Activated CD4-positive, alpha-beta T cell treated with anti-CD3 and anti-CD28 coated beads, Interleukin-2, amount 10 ng/mL, durations not matched to agents 24 days and 14 days (primary cell): ENCODE data around the gene MRAP. TPM values are rescaled to one million over a fixed set of nuclear protein-coding genes. Genes with fewer than 3 reads are reported as not detected.

Experiments
- DNase-seq: peaks from one replicate; pipeline ENCODE4 v3.0.0; 2022
- H3K27ac Mint-ChIP-seq: one replicate; pipeline ENCODE4 v1.8.0; 2022; ENCODE audit warnings: mild to moderate bottlenecking, mixed read lengths
- H3K27me3 Mint-ChIP-seq: one replicate; pipeline ENCODE4 v1.8.0; 2022; ENCODE audit warnings: mixed read lengths
- H3K36me3 Mint-ChIP-seq: one replicate; pipeline ENCODE4 v1.8.0; 2022; ENCODE audit warnings: low read depth, mild to moderate bottlenecking, mixed read lengths
- H3K4me1 Mint-ChIP-seq: one replicate; pipeline ENCODE4 v1.8.0; 2021; ENCODE audit warnings: mixed read lengths
- H3K4me3 Mint-ChIP-seq: one replicate; pipeline ENCODE4 v1.8.0; 2022; ENCODE audit warnings: mild to moderate bottlenecking, moderate library complexity, mixed read lengths
- H3K9me3 Mint-ChIP-seq: one replicate; pipeline ENCODE4 v1.8.0; 2021; ENCODE audit warnings: mixed read lengths
- intact Hi-C: fragments of 100-400 bp; cut with micrococcal nuclease; formaldehyde crosslinking; loops from one replicate; pipeline ENCODE4 v1.15.1; 2023
- total RNA-seq: library from RNA; stranded (reverse); gene quantifications from 2 replicates; pipeline ENCODE4 v1.2.3, GENCODE V29; 2022

The MRAP gene
- total RNA-seq, 1 donor from 2014 or later = not detected

DNA sequence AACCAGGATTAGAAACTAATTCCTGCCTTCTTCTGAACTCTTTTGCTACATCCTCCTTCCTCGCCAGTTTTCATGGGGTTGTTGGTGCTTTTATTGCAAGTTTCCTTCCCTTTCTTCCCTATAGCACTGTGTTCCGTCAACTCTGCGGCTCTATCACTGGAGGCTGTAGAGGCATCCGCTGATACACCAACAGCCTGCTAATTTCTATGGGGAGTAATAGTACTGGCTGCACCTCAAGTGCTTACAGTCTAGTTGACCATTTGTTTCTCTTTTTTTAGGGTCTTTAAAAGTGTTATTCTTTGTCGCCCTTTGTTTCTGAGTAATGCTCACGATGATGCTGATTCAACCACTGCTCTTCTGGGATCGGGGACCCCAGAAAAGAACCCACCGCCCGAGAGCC lies 20.6 kb upstream of the MRAP start:
- peak; percentile 65 for DNase-seq
- H3K9me3 Mint-ChIP-seq = no peaks in the 10 kb centered on the region
- intact Hi-C loops = loop anchor here (2.0 to 10.0 kb wide), 5 partner anchors 115 to 613 kb away; partner anchors contain the start of genes CFAP298 and URB1

DNA sequence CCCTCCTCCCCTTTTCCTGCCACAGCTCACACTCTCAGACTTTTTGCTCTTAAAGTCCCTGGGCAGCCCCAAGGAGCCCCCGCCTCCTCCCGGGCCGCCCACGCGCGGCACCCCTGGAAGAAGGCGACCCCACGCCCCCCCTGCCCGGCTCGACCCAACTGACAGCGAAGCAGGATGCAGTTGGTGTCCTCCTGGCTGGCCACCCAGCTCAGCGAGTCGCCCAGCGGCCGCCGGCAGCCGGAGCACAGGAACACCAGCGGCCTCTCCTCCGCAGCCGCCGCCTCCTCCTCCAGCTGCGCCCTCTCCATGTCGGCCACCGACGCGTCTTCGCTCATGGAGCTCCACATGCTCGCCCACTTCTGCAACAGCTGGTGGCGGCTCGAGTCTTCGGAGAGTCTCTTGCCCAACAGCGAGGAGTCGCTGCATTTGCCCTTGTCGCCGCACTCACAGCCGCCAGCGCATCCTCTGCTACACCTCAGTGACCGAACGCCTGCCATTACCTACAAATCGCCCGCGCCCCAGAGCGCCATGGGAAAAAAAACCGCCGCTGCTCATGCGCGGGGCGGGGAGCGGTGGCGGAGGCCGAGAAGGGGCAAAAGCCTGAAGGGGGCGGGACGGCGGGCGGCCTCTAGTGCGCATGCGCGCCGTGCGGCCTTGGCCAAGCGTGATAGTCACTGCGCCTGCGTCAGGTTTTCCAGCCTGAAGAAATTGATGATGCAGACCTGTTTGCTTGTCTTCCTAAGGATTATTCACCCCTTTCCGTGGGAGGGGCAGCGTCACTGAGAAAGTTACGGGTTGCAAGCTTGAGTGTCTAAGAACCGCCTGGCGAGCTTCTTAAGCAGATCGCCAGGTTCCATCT lies 19.9 kb upstream of the MRAP start, which contains the start of gene MIS18A:
Gene MIS18A, minus strand, starts transcription at position 532 of the 859 bp plus-strand sequence. Its CDS starts 35 bp downstream, at position 497.
- intact Hi-C loops = loop anchor here (1.0 to 10.0 kb wide), 6 partner anchors 37 to 614 kb away; partner anchors contain the start of genes CFAP298 and URB1
- Mint-ChIP-seq H3K27me3 (peaks cover 3% of the 10 kb centered on the region), H3K4me3 (peak within 1 kb of the TSS; percentile 100), H3K36me3 (peaks cover 6% of the 10 kb centered on the region), H3K27ac (peak within 1 kb of the TSS; percentile 98), H3K9me3 (no peaks in the 10 kb centered on the region), H3K4me1 (peaks cover 32% of the 10 kb centered on the region)
- peak; percentile 99 for DNase-seq

More for the DNA sequence above, 20.6 kb upstream of the MRAP start:
- peaks cover 32% of the 10 kb centered on the region for H3K4me1 Mint-ChIP-seq
- peaks cover 3% of the 10 kb centered on the region for H3K27me3 Mint-ChIP-seq
- peak overlapping the region; percentile 98 for H3K27ac Mint-ChIP-seq
- peaks cover 9% of the 10 kb centered on the region for H3K36me3 Mint-ChIP-seq
- peak overlapping the region; percentile 100 for H3K4me3 Mint-ChIP-seq

DNA sequence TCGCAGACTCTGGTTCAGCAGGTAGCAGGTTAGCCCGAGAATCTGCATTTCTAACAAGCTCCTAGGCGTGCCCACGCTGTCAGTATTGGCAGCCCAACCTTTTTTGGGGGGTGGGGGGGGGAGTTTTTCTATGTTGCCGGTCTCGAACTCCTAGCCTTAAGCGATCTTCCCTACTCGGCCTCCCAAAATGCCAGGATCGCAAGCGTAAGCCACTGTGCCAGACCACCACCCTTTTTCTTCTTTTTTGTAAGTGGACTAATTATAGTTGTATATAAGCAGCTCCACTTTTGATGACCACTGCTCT lies 19.3 kb upstream of the MRAP start:
- peaks cover 4% of the 10 kb centered on the region for H3K36me3 Mint-ChIP-seq

DNA sequence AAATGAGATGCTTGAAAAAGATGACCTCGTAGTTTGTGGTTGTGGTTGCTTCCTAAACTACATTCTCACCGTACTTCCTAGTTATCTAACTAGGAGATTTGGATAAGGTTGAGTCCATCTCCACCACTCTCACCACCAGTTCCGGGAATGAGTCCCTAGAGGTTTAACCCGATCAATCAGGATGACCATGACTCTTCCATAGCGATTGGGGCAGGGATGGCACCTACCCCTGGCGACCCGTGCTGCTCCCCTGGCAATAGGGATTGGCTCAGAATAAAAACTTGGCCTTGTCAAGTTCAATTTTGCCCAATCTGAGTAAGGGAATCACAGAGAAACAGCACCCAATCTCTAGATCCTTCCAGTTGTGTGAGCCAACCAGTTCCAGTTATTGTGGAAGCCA lies 17.1 kb upstream of the MRAP start:
- Mint-ChIP-seq H3K9me3 (no peaks in the 10 kb centered on the region), H3K36me3 (peaks cover 4% of the 10 kb centered on the region), H3K4me1 (peaks cover 31% of the 10 kb centered on the region), H3K4me3 (no peak overlapping the region), H3K27me3 (peaks cover 3% of the 10 kb centered on the region), H3K27ac (no peak overlapping the region)
- intact Hi-C loops = no loop called here
- DNase-seq = no peak

More for the DNA sequence above, 19.3 kb upstream of the MRAP start:
- no peak for DNase-seq
- Mint-ChIP-seq H3K4me1 (peaks cover 32% of the 10 kb centered on the region), H3K27me3 (peaks cover 3% of the 10 kb centered on the region), H3K27ac (peak overlapping the region; percentile 98), H3K9me3 (no peaks in the 10 kb centered on the region), H3K4me3 (peak overlapping the region; percentile 100)
- intact Hi-C loops = loop anchor here (1.0 to 10.0 kb wide), 6 partner anchors 38 to 615 kb away; partner anchors contain the start of genes CFAP298 and URB1

DNA sequence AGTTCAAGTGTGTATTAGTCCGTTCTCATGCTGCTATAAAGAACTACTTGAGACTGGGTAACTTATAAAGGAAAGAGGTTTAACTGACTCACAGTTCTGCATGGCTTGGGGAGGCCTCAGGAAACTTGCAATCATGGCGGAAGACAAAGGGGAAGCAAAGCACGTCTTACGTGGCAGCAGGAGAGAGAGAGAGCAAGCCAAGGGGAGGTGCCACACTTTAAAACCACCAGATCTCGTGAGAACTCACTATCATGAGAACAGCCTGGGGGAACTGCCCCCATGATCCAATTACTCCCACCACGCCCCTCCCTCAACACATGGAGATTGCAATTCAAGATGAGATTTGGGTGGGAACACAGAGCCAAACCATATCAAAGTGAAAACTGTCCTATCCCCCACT lies 15.7 kb upstream of the MRAP start:
- Mint-ChIP-seq H3K36me3 (peaks cover 4% of the 10 kb centered on the region), H3K9me3 (no peaks in the 10 kb centered on the region), H3K4me1 (peaks cover 26% of the 10 kb centered on the region), H3K27me3 (peaks cover 3% of the 10 kb centered on the region), H3K27ac (no peak overlapping the region), H3K4me3 (no peak overlapping the region)
- no peak for DNase-seq
- intact Hi-C loops = no loop called here

DNA sequence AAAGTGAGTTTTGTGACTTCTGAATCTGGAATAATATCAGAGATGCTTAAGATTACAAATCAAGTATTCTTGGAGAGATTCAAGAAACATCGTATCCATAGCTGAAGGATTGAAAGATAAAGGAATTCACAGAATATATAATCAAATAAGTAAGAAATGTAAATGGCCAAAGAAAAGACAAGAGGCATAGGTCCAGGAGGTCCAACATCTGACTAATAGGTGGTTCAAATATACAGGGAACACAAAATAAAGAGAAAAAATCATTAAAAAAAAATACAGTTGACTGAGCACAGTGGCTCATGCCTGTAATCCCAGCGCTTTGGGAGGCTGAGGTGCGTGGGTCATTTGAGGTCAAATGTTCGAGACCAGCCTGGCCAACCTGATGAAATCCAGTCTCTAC lies 13.2 kb upstream of the MRAP start:
- Mint-ChIP-seq H3K27ac (no peak overlapping the region), H3K36me3 (no peaks in the 10 kb centered on the region), H3K4me1 (peaks cover 9% of the 10 kb centered on the region), H3K27me3 (no peaks in the 10 kb centered on the region), H3K4me3 (no peak overlapping the region), H3K9me3 (no peaks in the 10 kb centered on the region)
- intact Hi-C loops = no loop called here
- DNase-seq = no peak

DNA sequence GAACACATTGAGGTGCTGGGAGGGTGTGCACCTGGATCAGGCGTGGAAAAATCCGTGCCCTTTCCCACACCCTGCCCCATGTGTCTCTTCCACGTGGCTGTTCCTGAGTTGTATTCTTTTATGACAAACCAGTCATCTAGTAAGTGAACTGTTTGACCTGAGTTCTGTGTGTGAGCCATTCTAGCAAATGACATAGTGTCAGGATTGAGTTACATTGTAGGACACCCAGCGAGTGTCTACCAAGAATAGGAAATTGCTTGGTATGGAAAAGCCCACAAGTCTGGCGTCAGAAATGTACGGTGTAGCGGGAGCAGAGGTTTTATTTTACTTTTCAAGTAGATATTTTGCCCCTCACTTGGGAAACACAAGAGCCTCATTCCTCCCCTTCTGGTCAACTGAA lies 1.2 kb upstream of the MRAP start:
- no peaks in the 10 kb centered on the region for H3K27me3 Mint-ChIP-seq
- peaks cover 11% of the 10 kb centered on the region for H3K36me3 Mint-ChIP-seq
- intact Hi-C loops = no loop called here
- no peaks in the 10 kb centered on the region for H3K9me3 Mint-ChIP-seq
- H3K4me1 Mint-ChIP-seq = no peaks in the 10 kb centered on the region
- no peak overlapping the region for H3K27ac Mint-ChIP-seq
- no peak for DNase-seq
- H3K4me3 Mint-ChIP-seq = no peak overlapping the region

DNA sequence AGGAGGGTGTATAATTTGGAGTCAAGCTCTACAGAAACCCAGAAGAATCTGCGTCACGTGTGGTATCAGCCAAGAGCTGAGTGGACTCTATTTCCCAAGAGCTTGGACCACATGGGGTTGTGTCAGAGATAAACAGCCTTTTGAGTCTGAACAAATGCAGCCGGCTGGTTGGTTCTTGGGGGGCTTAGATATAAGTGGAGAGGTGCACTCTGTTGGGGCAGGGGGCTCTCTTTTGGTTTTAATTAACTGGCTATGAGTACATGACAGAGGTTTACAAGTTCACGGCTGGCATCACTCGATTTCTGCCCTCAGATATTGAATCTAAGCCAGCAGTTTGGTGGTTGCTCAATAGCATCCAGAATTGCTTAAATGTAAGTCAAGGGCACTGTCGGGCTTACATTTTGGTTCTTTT lies 501 bp upstream of the MRAP start:
- Mint-ChIP-seq H3K27me3 (no peaks in the 10 kb centered on the region), H3K9me3 (no peaks in the 10 kb centered on the region), H3K4me1 (no peaks in the 10 kb centered on the region), H3K4me3 (no peak overlapping the region), H3K27ac (no peak overlapping the region), H3K36me3 (peaks cover 11% of the 10 kb centered on the region)
- intact Hi-C loops = no loop called here
- no peak for DNase-seq

DNA sequence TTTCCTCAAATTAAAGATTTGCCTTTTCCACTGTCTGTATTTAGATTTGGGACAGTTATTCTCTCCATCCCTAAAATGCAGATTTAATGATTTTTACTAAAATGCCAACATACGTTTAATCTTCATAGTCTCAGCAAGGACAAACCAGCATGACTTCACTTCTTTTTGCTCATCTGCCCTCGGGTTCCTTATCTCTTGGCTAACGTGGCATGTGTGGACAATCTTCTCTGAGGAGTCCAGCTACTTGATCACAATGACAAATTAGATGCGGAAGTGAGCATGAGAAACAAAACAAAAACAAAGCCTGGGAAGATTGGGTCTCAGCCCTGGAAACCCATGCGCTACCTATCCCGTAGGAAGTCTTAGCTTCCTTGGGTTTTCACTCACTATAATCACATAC lies 1.0 kb downstream of the MRAP start:
- intact Hi-C loops = no loop called here
- peaks cover 11% of the 10 kb centered on the region for H3K36me3 Mint-ChIP-seq
- no peak overlapping the region for H3K27ac Mint-ChIP-seq
- no peaks in the 10 kb centered on the region for H3K9me3 Mint-ChIP-seq
- no peak overlapping the region for H3K4me3 Mint-ChIP-seq
- H3K4me1 Mint-ChIP-seq = no peaks in the 10 kb centered on the region
- no peak for DNase-seq
- no peaks in the 10 kb centered on the region for H3K27me3 Mint-ChIP-seq

DNA sequence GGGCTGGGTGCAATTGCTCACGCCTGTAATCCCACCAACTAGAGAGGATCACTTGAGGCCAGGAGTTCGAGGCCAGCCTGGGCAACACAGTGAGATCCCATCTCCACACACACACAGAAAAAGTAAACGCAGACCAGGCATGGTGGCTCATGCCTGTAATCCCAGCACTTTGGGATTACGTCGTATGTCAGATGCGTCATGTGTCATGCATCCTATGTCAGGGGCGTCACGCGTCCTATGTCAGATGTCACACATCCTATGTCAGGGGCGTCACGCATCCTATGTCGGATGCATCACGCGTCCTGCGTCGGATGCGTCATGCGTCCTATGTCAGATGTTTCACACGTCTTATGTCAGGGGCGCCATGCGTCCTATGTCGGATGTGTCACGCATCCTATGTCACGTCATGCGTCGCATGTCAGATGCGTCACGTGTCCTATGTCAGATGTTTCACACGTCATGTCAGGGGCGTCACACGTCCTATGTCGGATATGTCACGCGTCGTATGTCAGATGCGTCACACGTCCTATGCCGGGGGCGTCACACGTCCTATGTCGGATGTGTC lies 1.5 kb downstream of the MRAP start:
- Mint-ChIP-seq H3K36me3 (peaks cover 12% of the 10 kb centered on the region), H3K27me3 (no peaks in the 10 kb centered on the region), H3K9me3 (no peaks in the 10 kb centered on the region), H3K4me3 (no peak overlapping the region), H3K27ac (no peak overlapping the region), H3K4me1 (no peaks in the 10 kb centered on the region)
- no peak for DNase-seq
- intact Hi-C loops = no loop called here

DNA sequence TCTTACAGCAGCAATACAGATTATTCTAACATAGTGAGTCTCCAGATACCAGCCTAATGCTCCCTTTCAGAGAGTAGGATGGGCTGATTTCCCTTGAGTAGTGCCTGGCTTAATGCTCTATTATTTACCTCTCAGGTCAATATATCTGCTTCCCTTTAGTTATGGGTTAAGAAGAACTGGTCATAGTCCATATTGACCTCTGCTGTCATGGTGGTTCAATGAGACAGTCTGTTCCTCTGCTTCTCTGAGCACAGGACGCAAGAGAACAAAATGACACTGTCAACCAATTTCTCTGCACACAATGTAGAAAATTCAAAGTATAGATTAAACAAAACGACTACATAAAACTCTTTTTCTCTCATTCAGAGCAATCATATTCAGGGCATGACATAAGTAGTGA lies 2.9 kb downstream of the MRAP start:
- H3K4me3 Mint-ChIP-seq = no peak overlapping the region
- H3K27me3 Mint-ChIP-seq = no peaks in the 10 kb centered on the region
- intact Hi-C loops = no loop called here

DNA sequence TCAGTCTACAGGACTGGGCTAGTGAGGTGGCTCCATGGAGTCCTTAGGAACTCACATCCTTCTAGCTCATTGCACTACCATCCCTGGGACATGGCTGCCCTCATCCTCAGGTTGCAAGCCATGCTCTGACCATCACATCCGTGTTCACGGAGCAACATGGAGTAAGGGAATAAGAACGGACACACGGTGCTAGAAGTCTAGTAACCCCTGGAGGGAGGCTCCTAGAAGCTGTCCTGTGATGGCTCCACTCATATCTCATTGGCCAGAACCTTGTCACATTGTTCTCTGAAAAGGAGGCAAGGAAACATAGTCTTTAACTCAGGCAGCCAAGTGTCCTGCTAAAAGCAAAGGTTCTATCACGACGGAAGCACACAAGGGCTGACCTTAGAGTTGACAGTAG lies 3.9 kb downstream of the MRAP start:
- intact Hi-C loops = no loop called here

More for the DNA sequence above, 2.9 kb downstream of the MRAP start:
- no peak for DNase-seq
- Mint-ChIP-seq H3K27ac (no peak overlapping the region), H3K4me1 (no peaks in the 10 kb centered on the region), H3K9me3 (no peaks in the 10 kb centered on the region), H3K36me3 (peaks cover 15% of the 10 kb centered on the region)

DNA sequence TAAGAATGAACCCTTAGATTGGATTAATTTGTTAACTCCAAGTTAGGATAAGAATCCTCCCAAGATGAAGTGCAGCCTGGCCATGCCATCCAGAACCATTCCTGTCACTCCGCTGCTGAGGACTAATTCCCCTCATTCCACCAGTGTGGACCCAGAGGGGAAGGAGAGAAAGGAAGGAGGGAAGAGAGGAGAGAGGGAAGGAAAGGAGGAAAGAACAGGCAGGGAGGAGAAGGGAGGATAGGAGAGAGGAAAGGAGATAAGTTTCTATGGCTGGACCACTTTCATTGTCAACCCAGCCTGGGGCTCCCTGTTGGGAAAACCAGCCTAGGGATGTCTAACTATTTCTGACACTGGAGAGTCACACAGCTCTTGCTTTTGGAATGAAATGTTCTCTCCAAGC lies 4.7 kb downstream of the MRAP start:
- no peaks in the 10 kb centered on the region for H3K27me3 Mint-ChIP-seq
- H3K4me3 Mint-ChIP-seq = no peak overlapping the region
- no peak for DNase-seq
- no peaks in the 10 kb centered on the region for H3K9me3 Mint-ChIP-seq
- H3K36me3 Mint-ChIP-seq = peaks cover 15% of the 10 kb centered on the region
- H3K27ac Mint-ChIP-seq = no peak overlapping the region
- intact Hi-C loops = no loop called here
- H3K4me1 Mint-ChIP-seq = no peaks in the 10 kb centered on the region

More for the DNA sequence above, 3.9 kb downstream of the MRAP start:
- Mint-ChIP-seq H3K9me3 (no peaks in the 10 kb centered on the region), H3K27ac (no peak overlapping the region), H3K27me3 (no peaks in the 10 kb centered on the region), H3K36me3 (peaks cover 15% of the 10 kb centered on the region), H3K4me1 (no peaks in the 10 kb centered on the region), H3K4me3 (no peak overlapping the region)
- no peak for DNase-seq

DNA sequence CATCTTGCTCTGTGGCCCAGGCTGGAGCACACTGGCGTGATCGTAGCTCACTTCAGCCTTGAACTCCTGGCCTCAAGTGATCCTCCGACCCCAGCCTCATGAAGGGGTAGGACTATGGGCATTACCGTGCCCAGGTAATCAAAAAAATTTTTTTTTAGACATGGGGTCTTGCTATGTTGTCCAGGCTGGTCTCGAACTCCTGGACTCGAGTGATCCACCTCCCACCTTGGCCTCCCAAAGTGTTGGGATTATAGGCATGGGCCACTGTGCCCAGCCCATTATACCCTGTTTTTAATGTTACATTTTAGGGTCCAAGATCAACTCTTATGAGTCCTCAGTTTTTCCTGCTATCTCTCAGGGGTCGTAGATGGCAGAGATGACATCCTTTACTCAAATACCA lies 6.3 kb downstream of the MRAP start:
- Mint-ChIP-seq H3K4me3 (no peak overlapping the region), H3K36me3 (peaks cover 19% of the 10 kb centered on the region), H3K27me3 (no peaks in the 10 kb centered on the region), H3K4me1 (no peaks in the 10 kb centered on the region), H3K27ac (no peak overlapping the region), H3K9me3 (no peaks in the 10 kb centered on the region)
- intact Hi-C loops = no loop called here
- DNase-seq = no peak
